ENCODE data around the gene SLC25A1. TPM values are rescaled to one million over a fixed set of nuclear protein-coding genes. Genes with fewer than 3 reads are reported as not detected.

SLC25A1 gene
- total and polyA plus RNA-seq, 9 donors: 16.9 to 35.7 (median 22.6) TPM

DNA sequence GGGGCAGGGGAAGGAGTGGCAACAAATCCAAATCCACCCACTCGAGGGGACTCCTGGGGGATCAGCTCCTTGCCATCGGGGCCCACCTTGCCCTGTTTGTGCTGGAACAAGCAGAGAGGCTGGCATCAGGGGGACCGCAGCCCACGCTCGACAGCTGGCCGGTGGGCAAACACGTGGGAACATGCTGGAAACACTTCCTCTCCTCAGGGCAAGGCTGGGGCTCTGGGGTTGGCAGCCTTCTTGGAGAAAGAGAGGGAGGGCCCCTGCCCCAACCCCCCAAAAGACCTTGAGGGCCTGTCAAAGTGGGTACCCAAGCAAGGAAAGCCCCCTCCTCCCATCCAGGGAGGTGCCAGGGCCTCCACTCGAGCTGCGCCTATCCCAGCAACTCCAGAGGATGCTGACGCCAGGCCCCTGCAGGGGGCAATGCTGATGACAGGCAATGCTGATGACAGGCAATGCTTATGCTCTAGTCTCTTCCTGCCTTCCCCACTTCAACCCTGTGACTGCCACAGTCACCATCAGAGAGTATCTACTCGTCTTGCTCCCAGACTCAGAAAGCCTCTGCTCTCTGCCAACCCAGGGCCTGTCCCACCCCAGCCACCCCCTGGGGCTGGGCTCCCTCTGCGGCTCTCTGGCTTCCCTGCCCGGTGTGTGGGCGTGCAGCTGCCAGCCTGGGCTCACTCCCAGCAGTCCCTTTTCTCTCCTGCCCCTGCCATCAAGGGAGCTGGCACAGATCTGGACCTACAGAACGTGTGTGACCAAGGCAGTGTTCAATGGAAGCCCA lies 40.1 kb downstream of the SLC25A1 start:
- Histone ChIP-seq H3K27ac (ENCODE audit: low read length) (no peak overlapping the region), H3K4me3 (ENCODE audit: low read length) (no peak overlapping the region), H3K4me1 (ENCODE audit: control insufficient read depth, insufficient read depth, low read length) (peaks cover 3% of the 10 kb centered on the region), H3K9me3 (replicated peaks; ENCODE audit: control insufficient read depth, low read depth, low read length) (no peaks in the 10 kb centered on the region), H3K27me3 (ENCODE audit: control insufficient read depth, insufficient read depth, low read length) (no peaks in the 10 kb centered on the region), H3K36me3 (ENCODE audit: control insufficient read depth, insufficient read depth, low read length) (peaks cover 87% of the 10 kb centered on the region)
- no peak for DNase-seq
- 80% methylated on average over 8 of the region's 15 CpGs for WGBS (ENCODE audit: insufficient coverage)

DNA sequence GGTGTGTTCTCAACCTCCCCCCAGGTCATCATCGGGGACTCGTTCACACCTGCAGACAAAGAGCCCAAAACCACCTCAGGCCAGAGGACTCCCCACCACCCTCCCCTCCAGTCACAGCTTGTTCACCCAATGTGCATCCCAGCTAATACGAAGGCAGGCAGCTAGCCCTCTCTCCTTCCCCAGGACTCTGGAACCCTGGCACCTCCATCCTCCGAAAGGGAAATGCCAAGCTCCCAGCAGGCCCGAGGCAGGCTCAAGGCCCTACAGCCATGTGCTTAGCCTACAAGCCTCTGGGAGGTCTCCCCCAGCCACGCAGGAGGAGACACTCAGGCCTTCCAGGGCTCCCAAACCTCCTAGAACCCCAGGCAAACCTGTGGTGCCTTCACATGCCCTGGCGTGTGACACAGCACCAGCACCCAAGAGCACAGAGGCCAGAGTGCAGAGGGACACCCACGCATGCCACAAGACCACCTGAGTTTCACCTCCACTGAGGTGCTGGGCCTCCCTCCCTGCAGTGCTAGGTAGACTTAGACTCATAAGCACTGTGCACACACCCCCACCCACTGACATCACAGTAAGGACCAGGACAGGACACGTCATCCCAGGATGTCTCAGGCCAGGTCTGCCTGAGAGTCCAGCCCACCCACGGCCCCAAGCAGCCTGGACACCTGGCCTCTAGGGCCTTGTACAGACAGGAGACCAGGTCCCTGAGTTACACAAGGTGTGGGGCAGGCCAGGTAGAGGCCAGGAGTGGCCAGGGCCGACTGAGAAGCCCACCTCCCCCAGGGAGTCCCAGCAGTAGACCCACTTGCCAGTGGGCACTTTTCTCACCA lies 40.9 kb downstream of the SLC25A1 start:
- peaks cover 92% of the 10 kb centered on the region for H3K36me3 ChIP-seq (ENCODE audit: control insufficient read depth, insufficient read depth, low read length)
- no peaks in the 10 kb centered on the region for H3K4me1 ChIP-seq (ENCODE audit: control insufficient read depth, insufficient read depth, low read length)
- no peaks in the 10 kb centered on the region for H3K9me3 ChIP-seq (replicated peaks; ENCODE audit: control insufficient read depth, low read depth, low read length)
- 91% methylated on average over 11 of the region's 11 CpGs for WGBS (ENCODE audit: insufficient coverage)
- no peak overlapping the region for H3K27ac ChIP-seq (ENCODE audit: low read length)
- DNase-seq: no peak
- no peaks in the 10 kb centered on the region for H3K27me3 ChIP-seq (ENCODE audit: control insufficient read depth, insufficient read depth, low read length)
- H3K4me3 ChIP-seq (ENCODE audit: low read length): no peak overlapping the region

DNA sequence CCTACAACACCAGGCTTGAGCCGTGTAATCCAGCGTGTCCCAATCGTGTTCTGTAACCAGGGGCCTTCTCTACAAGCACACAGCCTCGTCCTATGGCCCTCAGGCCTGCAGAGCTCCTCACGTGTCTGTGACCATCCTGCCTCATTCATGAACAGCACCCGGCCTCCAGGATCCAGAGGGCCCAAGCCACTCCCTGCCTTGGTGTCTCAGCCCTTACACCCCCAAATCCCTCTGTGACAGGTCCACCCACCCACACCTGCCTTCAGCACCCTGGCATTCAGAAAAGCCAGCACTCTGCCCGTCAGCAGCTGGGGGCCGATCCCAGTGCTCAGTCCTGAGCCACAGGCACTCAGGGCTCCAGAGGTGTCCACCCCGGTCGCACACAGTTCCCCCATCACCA lies 41.6 kb downstream of the SLC25A1 start:
- no peak for DNase-seq
- no peaks in the 10 kb centered on the region for H3K27me3 ChIP-seq (ENCODE audit: control insufficient read depth, insufficient read depth, low read length)
- H3K4me3 ChIP-seq (ENCODE audit: low read length): no peak overlapping the region
- no peaks in the 10 kb centered on the region for H3K4me1 ChIP-seq (ENCODE audit: control insufficient read depth, insufficient read depth, low read length)
- 97% methylated on average over 10 of the region's 10 CpGs for WGBS (ENCODE audit: insufficient coverage)
- no peak overlapping the region for H3K27ac ChIP-seq (ENCODE audit: low read length)
- peaks cover 85% of the 10 kb centered on the region for H3K36me3 ChIP-seq (ENCODE audit: control insufficient read depth, insufficient read depth, low read length)
- no peaks in the 10 kb centered on the region for H3K9me3 ChIP-seq (replicated peaks; ENCODE audit: control insufficient read depth, low read depth, low read length)

DNA sequence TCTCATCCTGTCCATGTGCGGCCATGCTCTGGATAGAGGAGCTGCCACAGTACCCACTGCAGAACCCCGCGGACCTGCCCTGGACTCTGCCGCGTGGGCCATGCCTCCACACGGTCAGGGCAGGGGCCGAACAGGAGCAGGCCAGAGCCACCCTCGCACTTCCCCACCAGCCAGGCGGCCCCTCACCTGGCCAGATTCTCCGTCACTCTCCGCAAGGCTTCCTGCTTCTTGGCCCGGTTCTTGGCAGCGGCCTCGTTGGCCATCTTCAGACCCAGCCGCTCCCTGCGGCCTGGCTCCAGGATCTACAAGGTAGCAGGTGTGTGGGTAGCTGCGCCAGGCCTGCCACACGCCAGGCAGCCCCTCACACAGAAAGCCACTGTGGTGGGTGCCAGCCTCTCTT lies 43.7 kb downstream of the SLC25A1 start:
- Histone ChIP-seq H3K36me3 (ENCODE audit: control insufficient read depth, insufficient read depth, low read length) (peaks cover 65% of the 10 kb centered on the region), H3K27ac (ENCODE audit: low read length) (no peak overlapping the region), H3K27me3 (ENCODE audit: control insufficient read depth, insufficient read depth, low read length) (no peaks in the 10 kb centered on the region), H3K4me3 (ENCODE audit: low read length) (no peak overlapping the region), H3K4me1 (ENCODE audit: control insufficient read depth, insufficient read depth, low read length) (no peaks in the 10 kb centered on the region), H3K9me3 (replicated peaks; ENCODE audit: control insufficient read depth, low read depth, low read length) (no peaks in the 10 kb centered on the region)
- 90% methylated on average over 13 of the region's 18 CpGs for WGBS (ENCODE audit: insufficient coverage)
- no peak for DNase-seq

DNA sequence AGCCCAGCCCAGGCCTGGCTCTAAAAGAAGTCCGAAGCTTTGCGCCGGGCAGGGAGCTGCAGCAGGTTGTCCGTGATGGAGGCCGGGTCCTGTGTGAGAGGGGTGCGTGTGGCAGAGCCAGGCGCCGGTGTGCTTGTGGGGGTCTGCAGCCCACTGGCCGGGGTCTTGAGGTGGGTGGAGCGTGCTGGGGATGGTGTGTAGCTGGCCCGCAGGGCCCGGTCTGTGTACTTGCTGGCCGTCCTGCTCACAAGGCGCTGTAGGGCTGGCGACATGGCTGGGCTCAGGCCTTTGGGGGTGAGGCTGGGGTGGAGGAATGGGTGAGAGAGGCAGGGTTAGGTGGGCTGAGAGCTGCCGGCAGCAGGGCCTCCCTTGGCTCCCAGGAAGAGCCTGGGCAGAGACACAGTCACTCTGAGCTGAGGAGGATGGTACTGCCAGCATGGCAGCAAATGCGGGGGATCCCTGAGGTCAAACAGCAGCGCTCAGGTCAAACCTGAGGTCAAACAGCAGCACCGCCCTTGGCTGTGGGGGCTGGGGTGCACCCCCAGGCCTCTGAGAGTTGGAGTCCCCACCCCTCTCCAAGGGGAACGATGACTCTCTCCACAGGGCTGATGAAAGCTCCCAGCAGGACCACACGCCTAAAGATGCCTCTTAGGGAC lies 44.2 kb downstream of the SLC25A1 start:
- 92% methylated on average over 20 of the region's 21 CpGs for WGBS (ENCODE audit: insufficient coverage)
- no peaks in the 10 kb centered on the region for H3K4me1 ChIP-seq (ENCODE audit: control insufficient read depth, insufficient read depth, low read length)
- peaks cover 59% of the 10 kb centered on the region for H3K36me3 ChIP-seq (ENCODE audit: control insufficient read depth, insufficient read depth, low read length)
- no peaks in the 10 kb centered on the region for H3K27me3 ChIP-seq (ENCODE audit: control insufficient read depth, insufficient read depth, low read length)
- H3K27ac ChIP-seq (ENCODE audit: low read length): no peak overlapping the region
- no peaks in the 10 kb centered on the region for H3K9me3 ChIP-seq (replicated peaks; ENCODE audit: control insufficient read depth, low read depth, low read length)
- no peak for DNase-seq
- no peak overlapping the region for H3K4me3 ChIP-seq (ENCODE audit: low read length)

DNA sequence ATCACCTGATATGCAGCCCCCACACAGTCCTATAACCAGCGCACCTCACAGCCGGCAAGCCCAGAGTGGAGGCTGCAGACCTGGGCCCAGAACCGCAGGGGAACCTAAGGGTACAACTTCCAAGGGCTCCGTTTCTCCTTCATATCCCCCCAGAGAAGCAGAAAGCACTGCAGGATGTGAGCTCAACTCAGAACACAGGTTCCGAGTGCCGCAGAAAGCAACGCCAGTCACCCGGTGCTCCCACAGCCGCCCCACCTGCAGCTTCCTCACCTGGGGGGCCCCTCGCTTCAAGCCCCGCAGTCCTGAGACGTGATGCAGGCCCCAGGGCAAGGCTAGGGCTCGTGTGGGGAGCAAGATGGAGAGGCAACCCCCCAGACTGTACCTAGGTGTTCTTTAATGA lies 45.0 kb downstream of the SLC25A1 start:
- WGBS (ENCODE audit: insufficient coverage): 97% methylated on average over 12 of the region's 13 CpGs
- Histone ChIP-seq H3K9me3 (replicated peaks; ENCODE audit: control insufficient read depth, low read depth, low read length) (no peaks in the 10 kb centered on the region), H3K4me1 (ENCODE audit: control insufficient read depth, insufficient read depth, low read length) (no peaks in the 10 kb centered on the region), H3K27ac (ENCODE audit: low read length) (no peak overlapping the region), H3K4me3 (ENCODE audit: low read length) (no peak overlapping the region), H3K36me3 (ENCODE audit: control insufficient read depth, insufficient read depth, low read length) (peaks cover 52% of the 10 kb centered on the region), H3K27me3 (ENCODE audit: control insufficient read depth, insufficient read depth, low read length) (no peaks in the 10 kb centered on the region)
- no peak for DNase-seq

DNA sequence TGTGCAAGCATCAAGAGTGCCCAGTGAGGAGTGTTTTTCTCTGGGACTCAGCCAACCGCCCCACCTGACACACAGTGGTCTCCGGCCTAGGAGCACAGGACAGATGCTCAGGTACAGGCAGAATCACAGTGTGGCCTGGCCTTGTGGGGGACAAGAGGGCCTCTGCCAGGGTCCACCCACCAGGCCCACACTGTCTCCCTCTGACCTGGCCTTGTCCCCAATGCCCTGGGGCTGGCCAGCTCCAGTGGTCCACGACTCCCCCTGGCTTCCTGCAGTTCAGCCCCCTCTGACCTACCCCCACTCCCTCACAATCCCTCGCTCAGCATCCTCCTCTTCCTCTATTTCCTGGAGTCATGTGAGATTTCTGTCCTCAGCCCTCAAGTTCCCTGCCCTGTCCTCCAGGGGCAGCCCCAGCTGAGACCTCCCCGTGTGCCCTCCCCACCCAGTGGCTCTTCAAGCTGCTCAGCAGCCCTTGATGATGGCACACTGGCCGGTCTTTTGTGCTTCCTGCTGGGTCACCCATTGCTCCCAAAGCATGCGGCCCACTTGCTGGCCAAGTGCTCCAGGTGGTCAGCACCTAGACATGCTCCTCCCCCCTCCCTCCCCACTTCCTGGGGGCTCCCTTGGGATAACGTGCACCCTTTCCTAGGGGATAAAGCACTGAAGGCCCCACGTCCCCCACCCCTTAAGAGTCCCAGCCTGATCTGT lies 45.7 kb downstream of the SLC25A1 start:
- H3K27ac ChIP-seq (ENCODE audit: low read length): no peak overlapping the region
- 84% methylated on average over 5 of the region's 9 CpGs for WGBS (ENCODE audit: insufficient coverage)

DNA sequence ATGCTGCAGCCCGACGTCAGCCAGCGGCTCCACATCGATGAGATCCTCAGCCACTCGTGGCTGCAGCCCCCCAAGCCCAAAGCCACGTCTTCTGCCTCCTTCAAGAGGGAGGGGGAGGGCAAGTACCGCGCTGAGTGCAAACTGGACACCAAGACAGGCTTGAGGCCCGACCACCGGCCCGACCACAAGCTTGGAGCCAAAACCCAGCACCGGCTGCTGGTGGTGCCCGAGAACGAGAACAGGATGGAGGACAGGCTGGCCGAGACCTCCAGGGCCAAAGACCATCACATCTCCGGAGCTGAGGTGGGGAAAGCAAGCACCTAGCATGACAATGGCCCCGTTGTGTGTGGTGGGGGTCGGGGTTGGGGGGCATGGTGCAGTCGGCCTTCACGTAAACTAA lies 46.4 kb downstream of the SLC25A1 start:
- no peaks in the 10 kb centered on the region for H3K9me3 ChIP-seq (replicated peaks; ENCODE audit: control insufficient read depth, low read depth, low read length)
- no peaks in the 10 kb centered on the region for H3K4me1 ChIP-seq (ENCODE audit: control insufficient read depth, insufficient read depth, low read length)
- no peaks in the 10 kb centered on the region for H3K27me3 ChIP-seq (ENCODE audit: control insufficient read depth, insufficient read depth, low read length)
- peaks cover 38% of the 10 kb centered on the region for H3K36me3 ChIP-seq (ENCODE audit: control insufficient read depth, insufficient read depth, low read length)
- H3K4me3 ChIP-seq (ENCODE audit: low read length): no peak overlapping the region
- H3K27ac ChIP-seq (ENCODE audit: low read length): no peak overlapping the region
- DNase-seq: no peak
- WGBS (ENCODE audit: insufficient coverage): 95% methylated on average over 18 of the region's 20 CpGs

More for the DNA sequence above, 45.7 kb downstream of the SLC25A1 start:
- Histone ChIP-seq H3K27me3 (ENCODE audit: control insufficient read depth, insufficient read depth, low read length) (no peaks in the 10 kb centered on the region), H3K4me1 (ENCODE audit: control insufficient read depth, insufficient read depth, low read length) (no peaks in the 10 kb centered on the region), H3K9me3 (replicated peaks; ENCODE audit: control insufficient read depth, low read depth, low read length) (no peaks in the 10 kb centered on the region), H3K36me3 (ENCODE audit: control insufficient read depth, insufficient read depth, low read length) (peaks cover 45% of the 10 kb centered on the region), H3K4me3 (ENCODE audit: low read length) (no peak overlapping the region)
- DNase-seq: no peak

DNA sequence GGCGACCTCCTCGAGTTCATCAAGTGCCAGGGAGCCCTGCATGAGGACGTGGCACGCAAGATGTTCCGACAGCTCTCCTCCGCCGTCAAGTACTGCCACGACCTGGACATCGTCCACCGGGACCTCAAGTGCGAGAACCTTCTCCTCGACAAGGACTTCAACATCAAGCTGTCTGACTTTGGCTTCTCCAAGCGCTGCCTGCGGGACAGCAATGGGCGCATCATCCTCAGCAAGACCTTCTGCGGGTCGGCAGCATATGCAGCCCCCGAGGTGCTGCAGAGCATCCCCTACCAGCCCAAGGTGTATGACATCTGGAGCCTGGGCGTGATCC lies 46.9 kb downstream of the SLC25A1 start:
- 95% methylated on average over 19 of the region's 19 CpGs for WGBS (ENCODE audit: insufficient coverage)
- DNase-seq: no peak
- no peaks in the 10 kb centered on the region for H3K27me3 ChIP-seq (ENCODE audit: control insufficient read depth, insufficient read depth, low read length)
- peaks cover 33% of the 10 kb centered on the region for H3K36me3 ChIP-seq (ENCODE audit: control insufficient read depth, insufficient read depth, low read length)
- H3K9me3 ChIP-seq (replicated peaks; ENCODE audit: control insufficient read depth, low read depth, low read length): no peaks in the 10 kb centered on the region
- no peak overlapping the region for H3K4me3 ChIP-seq (ENCODE audit: low read length)
- H3K27ac ChIP-seq (ENCODE audit: low read length): no peak overlapping the region
- no peaks in the 10 kb centered on the region for H3K4me1 ChIP-seq (ENCODE audit: control insufficient read depth, insufficient read depth, low read length)
